HT1080 (cell line): ENCODE measurements around the gene TRIM24. TPM values are rescaled to one million over a fixed set of nuclear protein-coding genes. Genes with fewer than 3 reads are reported as not detected.
"Not testable (repeated sequence)": the region's sequence is repeated elsewhere in the genome, so short reads cannot be mapped to it uniquely, and the experiment has no call there.

ENCODE experiments used
- DNase-seq: peaks from one replicate; pipeline ENCODE4 v3.0.0-alpha.2; 2015; ENCODE audit warnings: low read depth
- polyA plus RNA-seq, 2 experiments: library from polyadenylated mRNA; depleted of rRNA; stranded (reverse); fragments of >200 nt; gene quantifications; 2 replicates each; pipeline ENCODE4 v1.2.3, GENCODE V29; 2015
- total RNA-seq: library from RNA; depleted of rRNA; stranded (reverse); fragments of >200 nt; shearing (Covaris generic); gene quantifications from 2 replicates; pipeline ENCODE4 v1.2.3, GENCODE V29; 2014; rRNA removed

TRIM24 gene
- total RNA-seq: 15.8 and 18.9 TPM in 2 replicates
- polyA plus RNA-seq (2015; cell fraction: cytosol; rRNA removed): 15.9 and 18.6 TPM in 2 replicates
- 25.5 and 29.0 TPM in 2 replicates for polyA plus RNA-seq (2015; cell fraction: nucleus; rRNA removed)

DNA sequence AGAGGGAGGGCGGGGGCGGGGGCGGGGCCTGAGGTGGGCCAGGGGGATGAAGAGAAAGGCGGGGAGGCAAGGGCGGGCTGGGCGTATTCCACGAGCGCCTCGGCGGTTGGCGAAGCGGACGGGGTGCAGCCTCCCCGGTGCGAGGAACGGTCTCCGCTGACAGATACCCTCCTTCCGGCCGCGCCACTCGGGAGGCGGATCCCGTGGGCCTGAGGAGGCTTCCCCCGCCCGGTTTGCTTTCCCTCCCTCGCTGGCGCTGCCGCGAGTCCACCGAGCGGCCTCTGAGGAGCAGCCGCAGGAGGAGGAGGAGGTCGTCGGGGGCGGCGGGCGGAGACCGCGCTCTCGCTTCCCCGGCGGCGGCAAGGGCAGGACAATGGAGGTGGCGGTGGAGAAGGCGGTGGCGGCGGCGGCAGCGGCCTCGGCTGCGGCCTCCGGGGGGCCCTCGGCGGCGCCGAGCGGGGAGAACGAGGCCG, at the start of gene TRIM24:
TRIM24 (plus strand) TSS at position 84 of the 473 bp plus-strand sequence; CDS start at position 374, 290 bp downstream.
- DNase-seq: no peak

DNA sequence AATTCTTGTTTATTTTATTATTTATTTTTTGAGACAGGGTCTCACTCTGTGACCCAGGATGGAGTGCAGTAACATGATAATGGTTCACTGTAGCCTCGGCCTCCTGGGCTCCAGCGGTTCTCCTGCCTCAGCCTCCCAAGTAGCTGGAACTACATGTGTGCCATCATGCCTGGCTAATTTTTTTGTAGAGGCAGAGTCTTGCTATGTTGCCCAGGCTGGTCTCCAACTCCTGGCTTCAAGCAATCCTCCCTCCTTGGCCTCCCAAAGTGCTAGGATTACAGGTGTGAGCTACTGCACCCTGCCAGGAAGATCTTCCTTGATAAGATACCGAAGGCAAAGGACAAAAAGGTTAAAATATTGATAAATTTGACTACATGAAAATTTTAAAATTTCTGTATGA, 48.0 kb upstream of the TRIM24 start:
- DNase-seq: not testable (repeated sequence)

DNA sequence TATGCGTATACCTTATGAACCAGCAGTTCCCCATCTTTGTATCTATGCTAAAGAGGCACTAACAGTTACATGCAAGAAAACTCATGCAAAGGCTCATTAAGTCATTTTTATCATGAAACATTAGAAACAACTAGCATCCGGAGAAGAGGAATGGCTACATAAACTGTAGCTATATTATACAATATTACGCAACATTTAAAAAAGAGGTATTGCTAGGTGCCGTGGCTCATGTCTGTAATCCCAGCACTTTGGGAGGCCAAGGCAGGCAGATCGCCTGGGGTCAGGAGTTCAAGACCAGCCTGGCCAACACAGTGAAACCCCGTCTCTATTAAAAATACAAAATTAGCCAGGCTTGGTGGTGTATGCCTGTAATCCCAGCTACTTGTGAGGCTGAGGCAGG, 47.1 kb upstream of the TRIM24 start:
- not testable (repeated sequence) for DNase-seq

DNA sequence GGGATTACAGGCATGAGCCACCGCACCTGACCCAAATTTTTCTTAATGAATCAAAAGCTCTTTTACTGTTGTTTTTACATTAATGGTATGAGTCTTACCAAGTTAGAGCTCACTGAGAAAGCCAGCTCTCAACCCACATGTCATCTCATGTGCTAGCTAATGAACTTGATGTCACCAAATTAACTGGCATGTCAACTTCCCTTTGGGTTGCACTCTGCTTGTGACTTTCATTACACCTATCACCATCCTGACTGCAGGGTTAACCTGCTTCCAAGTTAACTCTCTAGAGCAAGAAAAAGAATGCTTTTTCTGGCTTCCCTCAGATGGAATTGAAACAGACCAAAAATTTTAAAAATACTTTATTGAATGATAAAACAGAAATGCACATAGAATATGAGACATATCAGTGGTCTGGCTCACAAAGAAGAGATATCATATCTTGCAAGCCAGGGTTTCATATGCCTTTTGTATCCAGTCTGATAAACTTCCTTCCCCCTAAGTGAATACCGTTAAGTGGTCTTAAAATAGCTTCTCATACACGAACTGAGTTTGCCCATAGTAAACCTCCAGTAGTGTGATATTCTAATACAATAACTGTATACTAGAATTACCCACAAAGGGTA, 42.9 kb upstream of the TRIM24 start:
- no peak for DNase-seq

DNA sequence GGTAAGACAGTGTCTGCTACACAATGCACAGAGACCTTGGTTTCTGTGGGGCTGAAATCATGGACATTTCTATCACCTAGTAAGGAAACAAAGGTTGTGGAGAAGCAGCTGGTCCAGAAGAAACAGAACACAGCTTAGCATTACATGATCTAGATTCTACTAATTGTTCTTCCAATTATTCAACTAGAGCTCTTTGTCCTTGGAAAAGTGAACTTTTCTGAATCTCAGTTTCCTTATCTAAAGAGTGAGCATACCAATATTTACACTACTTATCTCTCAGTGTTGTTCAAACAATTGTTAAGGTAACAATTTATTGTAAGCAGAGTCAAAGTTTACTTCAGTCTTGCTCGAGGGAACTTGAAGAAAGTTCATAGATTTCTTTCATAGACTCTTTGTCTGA, 42.3 kb upstream of the TRIM24 start:
- DNase-seq: no peak

DNA sequence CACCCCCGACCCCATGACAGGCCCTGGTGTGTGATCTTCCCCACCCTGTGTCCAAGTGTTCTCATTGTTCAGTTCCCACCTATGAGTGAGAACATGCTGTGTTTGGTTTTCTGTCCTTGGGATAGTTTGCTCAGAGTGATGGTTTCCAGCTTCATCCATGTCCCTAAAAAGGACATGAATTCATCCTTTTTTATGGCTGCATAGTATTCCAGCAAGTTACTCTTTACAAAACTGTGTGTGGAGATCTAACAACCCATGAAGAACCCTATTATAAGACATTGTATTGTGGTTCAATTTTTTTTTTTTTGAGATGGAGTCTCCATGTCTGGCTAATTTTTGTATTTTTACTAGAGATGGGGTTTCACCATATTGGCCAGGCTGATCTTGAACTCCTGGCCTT, 41.7 kb upstream of the TRIM24 start:
- not testable (repeated sequence) for DNase-seq

DNA sequence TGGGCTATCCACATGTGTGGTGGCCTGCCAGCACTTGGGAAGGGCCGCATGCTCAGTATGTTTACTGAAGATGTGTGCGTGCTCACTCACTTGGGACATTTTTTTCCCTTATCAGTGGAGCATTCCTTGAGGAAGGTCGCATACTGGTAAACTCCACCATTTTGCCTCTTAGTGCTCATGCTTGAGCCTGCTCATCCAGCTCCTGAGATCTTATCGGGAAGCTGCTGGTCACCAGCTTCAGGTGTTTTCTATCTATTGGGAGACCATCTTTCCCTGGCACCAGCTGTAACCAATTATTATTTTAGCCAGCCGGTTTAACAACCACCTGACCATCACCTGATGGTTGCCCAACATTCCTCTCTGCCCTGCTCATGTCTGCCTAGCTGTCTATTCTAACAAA, 35.0 kb upstream of the TRIM24 start:
- no peak for DNase-seq

DNA sequence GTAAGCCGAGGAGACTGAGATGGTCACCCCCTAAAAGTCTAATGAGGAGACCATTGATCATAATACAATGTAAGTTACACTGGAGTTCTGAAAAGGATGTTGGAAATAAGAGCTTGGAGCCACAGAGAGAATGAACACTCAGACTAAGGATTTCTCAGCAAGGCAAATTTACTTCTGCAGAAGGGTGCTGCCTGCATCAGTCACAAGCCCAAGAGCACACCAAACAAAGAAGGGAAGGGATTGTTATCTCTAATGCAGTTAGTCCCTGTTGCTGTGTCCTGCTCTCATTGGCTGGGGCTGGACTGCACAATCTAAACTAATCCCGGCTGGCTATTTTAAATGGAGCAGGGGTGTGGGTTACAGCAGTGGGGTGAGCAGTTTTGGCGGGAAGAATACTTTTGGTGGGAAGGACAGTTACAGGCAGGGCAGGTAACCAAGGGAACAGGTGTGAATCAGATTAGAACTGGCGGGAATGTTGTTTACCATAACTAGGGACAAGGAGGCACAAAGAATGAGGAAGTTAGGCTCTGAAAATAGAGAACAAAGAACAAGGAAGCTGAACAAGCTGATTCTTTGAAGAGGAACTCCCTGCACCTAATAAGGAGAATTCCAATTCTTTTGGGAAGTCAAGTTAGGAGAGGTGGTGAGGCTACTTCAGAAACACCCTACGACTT, 30.3 kb upstream of the TRIM24 start:
- DNase-seq: no peak

DNA sequence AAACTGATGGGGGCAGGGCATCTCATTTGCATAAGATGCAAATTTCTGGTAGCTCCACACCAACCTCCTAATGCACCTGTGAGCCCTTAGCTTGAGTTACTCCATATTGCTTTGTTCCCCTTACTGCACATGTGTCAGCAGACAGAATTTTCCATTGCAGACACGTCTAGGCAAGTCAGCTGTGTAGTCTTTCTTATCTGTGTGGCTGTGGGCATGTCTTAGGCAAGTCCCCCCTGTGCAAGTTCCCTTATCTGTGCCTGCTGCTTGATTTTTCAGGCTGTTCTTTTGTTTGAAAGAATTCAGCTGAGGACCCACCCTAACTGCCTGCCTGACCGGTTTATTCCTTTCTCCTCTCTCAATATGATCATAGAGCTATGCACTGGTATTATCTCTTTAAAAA, 28.5 kb upstream of the TRIM24 start:
- no peak for DNase-seq

DNA sequence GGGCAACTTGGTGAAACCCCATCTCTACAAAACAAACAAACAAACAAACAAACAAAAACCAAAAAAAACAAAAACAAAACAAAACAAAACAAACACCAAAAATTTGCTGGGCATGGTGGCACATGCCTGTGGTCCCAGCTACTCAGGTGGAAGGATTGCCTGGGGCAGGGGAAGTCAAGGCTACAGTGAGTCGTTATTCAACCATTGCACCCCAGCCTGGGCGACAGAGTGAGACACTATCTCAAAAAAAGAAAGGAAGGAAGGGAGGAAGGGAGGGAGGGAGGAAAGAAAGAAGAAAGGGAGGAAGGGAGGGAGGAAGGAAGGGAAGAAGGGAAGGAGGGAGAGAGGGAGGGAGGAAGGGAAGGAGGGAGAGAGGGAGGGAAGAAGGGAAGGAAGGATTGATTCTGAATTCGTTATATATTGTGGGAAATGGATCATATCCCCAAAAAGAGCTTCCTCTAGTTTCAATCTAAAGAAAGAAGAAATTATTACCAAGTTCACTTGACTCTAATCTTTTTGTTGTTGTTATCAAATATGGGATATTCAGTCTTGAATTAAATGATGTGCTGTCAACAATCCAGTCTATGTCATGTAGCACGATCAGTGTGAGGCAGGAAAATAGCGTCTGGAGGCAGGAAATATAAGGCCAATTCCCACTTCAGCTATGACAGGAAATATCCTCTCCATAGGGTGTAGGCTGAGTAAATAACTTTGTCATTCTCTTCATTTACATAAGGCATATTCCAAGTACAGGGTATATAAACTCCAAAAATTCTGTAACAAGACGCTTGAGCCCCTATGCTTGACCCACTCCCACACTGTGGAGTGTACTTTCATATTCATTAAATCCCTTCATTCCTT, 26.2 kb upstream of the TRIM24 start:
- DNase-seq: no peak

DNA sequence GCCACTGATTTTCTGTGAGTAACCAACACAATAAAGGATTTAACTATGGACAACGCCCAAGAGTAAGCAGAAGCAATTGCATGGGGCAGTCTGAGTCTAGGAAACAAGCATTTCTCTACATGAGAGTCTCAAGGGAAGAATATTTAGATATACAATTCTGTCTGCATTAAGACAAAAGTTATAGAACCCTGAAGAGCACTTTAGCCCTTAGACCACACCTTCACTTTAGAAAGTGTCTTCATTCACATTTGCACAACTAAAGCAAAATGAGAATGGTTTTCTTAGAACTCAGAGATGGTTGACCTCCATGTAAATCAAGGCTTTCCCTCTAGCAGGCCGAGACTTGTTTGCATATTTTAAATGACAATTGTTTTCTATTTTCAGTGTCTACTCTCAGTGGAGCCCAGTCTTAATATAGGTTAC, 25.5 kb upstream of the TRIM24 start:
- no peak for DNase-seq

DNA sequence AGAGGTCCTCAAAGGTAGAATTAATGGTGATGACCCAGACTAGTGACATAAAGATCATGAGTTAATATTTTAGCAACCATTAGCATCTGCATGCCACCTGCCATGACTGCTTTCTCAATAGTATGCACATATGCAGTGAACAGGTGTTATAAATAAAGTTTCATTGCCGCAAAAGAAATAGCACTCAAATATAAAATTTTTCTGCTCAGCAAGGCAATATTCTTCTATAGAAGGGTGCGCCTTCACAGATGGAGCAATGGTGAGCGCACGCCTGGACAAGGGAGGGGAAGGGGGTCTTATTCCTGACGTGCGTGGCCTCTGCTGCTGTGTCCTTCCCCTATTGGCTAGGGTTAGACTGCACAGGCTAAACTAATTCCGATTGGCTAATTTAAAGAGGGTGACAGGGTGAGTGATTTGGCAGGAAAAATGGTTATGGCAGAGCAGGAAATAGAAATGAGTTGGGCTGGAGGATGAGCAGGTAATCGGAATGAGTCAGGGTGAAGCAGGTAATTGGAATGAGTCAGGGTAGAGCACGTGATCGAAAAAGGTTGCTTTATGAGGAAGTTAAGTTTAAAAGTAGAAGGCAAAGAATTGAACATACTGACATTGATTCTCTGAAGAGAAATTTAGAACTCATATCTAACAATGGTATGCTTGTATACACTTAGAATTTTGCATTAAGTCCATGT, 24.7 kb upstream of the TRIM24 start:
- peak; percentile 47 for DNase-seq

DNA sequence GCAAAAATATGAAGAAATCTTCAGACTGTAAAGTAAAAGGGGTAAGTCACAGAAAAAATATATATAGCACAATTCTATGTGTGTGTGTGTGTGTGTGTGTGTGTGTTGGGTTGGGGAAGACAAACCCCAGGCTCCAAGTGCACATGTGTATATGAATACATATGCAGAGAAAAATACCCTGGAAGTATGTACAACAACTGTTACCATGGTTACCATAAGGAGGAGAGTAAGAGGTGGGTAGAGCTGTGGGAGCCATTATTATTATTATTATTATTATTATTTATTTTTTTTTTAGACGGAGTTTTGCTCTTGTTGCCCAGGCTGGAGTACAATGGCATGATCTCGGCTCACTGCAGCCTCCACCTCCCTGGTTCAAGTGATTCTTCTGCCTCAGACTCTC, 23.7 kb upstream of the TRIM24 start:
- no peak for DNase-seq

DNA sequence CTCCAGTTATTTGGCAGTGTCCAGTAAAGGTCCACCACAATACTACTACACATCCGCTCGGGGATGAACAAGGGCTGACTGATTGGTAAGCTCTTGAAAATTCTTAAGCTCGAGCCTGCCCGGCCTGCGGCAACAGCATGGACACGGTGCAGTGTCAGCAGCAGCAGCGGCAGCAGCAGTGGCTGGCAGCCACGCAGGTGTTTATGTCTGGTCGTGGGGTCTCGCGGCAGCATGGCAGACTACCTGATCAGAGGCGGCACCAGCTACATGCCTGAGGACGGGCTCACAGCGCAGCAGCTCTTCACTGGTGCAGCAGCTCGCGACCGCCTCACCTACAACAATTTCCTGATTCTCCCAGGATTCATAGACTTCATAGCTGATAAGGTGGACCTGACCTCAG, 19.6 kb upstream of the TRIM24 start:
- no peak for DNase-seq

DNA sequence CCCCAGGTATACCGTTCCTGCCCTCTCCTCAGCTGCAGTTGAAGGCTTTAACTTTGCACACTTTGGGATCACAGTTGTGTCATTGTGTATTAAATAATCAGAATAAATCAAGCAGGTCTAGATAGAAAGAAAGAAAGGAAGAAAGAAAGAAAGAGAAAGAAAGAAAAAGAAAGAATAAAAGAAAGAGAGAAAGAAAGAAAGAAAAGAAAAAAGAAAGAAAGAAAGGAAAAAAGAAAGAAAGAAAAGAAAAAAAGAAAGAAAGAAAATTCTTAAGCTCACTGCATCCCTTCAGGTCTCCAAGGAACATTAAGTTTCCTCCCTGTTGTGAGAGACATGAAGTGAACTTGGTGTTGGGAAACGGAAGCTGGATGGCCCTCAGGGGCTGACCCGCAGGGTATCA, 17.2 kb upstream of the TRIM24 start:
- no peak for DNase-seq

DNA sequence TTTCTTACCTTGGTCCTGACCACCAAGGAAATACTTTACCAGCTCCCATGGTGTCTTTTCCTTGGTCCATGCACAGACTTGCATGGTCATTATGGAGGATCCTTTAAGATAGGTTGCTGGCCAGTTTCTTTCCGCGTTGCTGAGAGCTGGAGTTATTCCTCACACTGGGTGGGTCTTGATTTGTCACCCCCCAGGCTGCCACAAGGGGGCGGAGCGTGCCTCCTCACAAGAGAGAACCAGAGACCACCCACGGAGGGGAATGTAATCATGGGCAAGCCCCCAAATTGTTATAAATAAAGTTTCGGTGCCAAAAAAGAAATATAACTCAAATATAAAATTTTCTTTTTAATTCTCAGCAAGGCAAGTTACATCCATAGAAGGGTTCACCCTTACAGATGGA, 10.5 kb upstream of the TRIM24 start:
- DNase-seq: no peak

DNA sequence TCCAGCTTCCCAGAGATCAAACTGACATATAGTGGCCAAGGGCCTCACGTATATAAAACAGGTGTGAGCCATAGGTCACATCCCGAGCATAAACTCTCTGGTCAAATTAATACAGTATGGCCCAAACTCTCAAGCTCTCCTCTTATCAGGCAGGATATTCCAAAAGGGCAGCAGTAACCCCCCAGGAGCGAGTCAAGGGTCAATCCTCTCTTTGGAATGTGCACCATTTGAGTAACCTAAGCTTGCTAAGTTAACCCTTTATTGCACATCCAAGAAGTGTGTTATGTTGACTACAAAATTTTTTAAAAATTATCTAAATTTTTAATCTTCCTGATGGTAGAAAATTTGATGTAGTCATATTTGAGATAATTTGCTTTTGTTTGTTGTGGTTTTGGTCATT, 4.5 kb upstream of the TRIM24 start:
- DNase-seq: no peak

DNA sequence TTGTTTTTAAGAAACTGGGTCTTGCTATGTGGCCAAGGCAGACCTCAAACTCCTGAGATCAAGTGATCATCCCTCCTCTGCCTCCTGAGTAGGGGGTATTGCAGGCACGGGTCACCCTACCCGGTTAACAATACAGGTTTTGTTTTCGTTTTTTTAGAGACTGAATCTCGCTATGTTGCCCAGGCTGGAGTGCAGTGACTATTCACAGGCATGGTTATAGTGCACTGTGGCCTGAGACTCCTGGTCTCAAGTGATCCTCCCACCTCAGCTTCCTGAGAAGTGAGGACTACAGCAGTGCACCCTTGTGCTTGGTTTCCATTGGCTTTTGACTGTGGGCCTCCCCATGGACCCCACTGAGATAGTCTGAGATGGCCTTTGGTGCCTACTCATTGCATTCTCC, 3.8 kb upstream of the TRIM24 start:
- DNase-seq: no peak

DNA sequence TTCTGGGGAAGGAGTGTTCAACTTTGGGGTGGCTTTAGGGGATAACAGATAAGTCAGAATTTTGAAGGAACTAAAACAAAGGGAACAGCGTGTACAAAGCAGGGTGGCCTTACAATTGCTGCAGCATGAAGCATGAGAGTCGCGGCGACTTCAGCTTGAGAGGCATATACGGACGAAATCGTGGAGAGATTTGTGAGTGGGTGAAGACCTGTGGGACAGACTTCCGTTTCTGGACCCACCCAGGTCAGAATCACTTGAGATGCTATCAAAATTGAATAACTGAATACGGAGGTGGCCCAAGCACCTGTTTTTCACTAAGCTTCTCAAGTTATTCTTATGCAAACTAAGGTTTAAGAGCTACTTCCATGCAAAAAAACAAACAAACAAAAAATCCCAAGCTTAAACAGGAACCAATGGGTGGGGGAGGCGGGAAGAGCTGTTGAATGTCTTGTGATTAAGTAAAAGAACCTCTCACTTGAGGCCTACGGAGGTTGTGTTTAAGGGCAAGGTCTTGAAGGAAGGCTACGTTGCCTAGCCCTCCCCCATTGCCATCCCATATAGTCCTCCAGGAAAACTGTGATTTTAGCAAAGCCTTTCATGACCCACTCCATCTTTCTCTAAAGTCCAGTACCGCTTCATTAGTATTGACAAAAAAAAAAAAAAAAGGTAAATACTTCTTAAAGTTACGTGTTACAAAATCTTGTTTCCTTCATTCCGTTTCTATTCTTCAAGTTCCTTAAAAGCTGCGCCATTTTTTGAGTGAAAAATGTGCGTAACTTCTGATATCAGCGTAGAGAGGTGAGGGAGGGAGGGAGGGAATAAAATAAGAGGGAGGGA, 1.3 kb upstream of the TRIM24 start:
- no peak for DNase-seq

DNA sequence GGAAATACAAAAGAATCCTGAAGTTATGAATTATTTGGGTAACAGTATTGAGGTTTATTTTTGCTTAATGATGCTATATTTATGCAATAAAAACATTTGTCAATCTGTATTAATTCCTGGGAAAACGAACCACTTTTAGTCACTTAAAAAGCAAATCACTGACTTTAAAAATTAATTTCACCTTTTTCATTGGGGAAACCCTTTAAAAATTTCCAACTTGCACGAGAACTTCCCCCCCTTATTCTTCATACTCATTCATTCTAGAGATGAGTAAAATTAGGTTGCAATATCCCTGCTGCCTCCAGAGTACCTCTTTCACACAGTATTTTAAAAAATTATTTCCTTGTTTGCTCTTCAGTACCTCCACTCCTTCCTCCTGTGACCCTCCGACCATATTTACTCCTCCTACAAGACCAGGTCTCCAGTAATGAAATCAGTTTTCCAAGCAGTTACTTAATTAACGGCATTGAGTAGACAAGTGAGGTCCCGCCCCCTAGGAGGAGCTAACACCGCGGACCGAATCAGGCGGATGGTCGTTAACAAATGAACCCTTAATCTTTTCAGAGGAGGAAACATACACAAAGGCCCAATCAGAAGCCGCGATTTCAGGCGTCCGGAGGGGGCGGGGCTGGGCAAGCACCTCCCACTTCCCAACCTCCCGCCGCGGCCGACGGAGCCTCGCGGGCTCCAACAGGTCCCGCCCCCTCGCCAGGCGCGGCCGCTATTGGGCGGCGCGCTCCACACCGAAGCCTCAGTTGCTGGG, 465 bp upstream of the TRIM24 start:
- peak; percentile 98 for DNase-seq
